ENCODE measurements around the gene NRXN3.

Gene NRXN3

GRCh38 chr14:78242086-78242485 lies 71.9 kb downstream of the NRXN3 start:
- no peak for DNase-seq (ENCODE audit: low read depth)

- DNase-seq (ENCODE audit: low read depth), result no peak
Measured at GRCh38 chr14:78243187-78243586, 73.0 kb downstream of the NRXN3 start.

GRCh38 chr14:78245238-78245637 lies 75.1 kb downstream of the NRXN3 start:
- no peak for DNase-seq (ENCODE audit: low read depth)

- no peak for DNase-seq (ENCODE audit: low read depth)
Measured at GRCh38 chr14:78248501-78249090, 78.4 kb downstream of the NRXN3 start.

- no peak for DNase-seq (ENCODE audit: low read depth)
Measured at GRCh38 chr14:78251308-78251707, 81.1 kb downstream of the NRXN3 start.

- no peak for DNase-seq (ENCODE audit: low read depth)
Measured at GRCh38 chr14:78253986-78254385, 83.8 kb downstream of the NRXN3 start.

- DNase-seq (ENCODE audit: low read depth), result peak; percentile 5
Measured at GRCh38 chr14:78254911-78255461, 84.8 kb downstream of the NRXN3 start.

GRCh38 chr14:78259831-78260230 lies 89.7 kb downstream of the NRXN3 start:
- no peak for DNase-seq (ENCODE audit: low read depth)

- DNase-seq (ENCODE audit: low read depth), result no peak
Measured at GRCh38 chr14:78278464-78279250, 108.5 kb downstream of the NRXN3 start.

- no peak for DNase-seq (ENCODE audit: low read depth)
Measured at GRCh38 chr14:78282437-78282836, 112.3 kb downstream of the NRXN3 start.

GRCh38 chr14:78286210-78286609 lies 116.0 kb downstream of the NRXN3 start:
- DNase-seq (ENCODE audit: low read depth), result no peak

GRCh38 chr14:78292003-78292402 lies 121.8 kb downstream of the NRXN3 start:
- DNase-seq (ENCODE audit: low read depth), result no peak

- DNase-seq (ENCODE audit: low read depth), result no peak
Measured at GRCh38 chr14:78297858-78298257, 127.7 kb downstream of the NRXN3 start.

- no peak for DNase-seq (ENCODE audit: low read depth)
Measured at GRCh38 chr14:78298298-78298697, 128.1 kb downstream of the NRXN3 start.

- no peak for DNase-seq (ENCODE audit: low read depth)
Measured at GRCh38 chr14:78302841-78303240, 132.7 kb downstream of the NRXN3 start.

GRCh38 chr14:78307671-78308070 lies 137.5 kb downstream of the NRXN3 start:
- DNase-seq (ENCODE audit: low read depth), result no peak

- DNase-seq (ENCODE audit: low read depth), result no peak
Measured at GRCh38 chr14:78308079-78308478, 137.9 kb downstream of the NRXN3 start.

- DNase-seq (ENCODE audit: low read depth), result no peak
Measured at GRCh38 chr14:78310272-78310671, 140.1 kb downstream of the NRXN3 start.

GRCh38 chr14:78313499-78313898 lies 143.3 kb downstream of the NRXN3 start:
- no peak for DNase-seq (ENCODE audit: low read depth)

GRCh38 chr14:78314484-78314883 lies 144.3 kb downstream of the NRXN3 start:
- no peak for DNase-seq (ENCODE audit: low read depth)

GRCh38 chr14:78316052-78316451 lies 145.9 kb downstream of the NRXN3 start:
- no peak for DNase-seq (ENCODE audit: low read depth)

- no peak for DNase-seq (ENCODE audit: low read depth)
Measured at GRCh38 chr14:78316786-78317185, 146.6 kb downstream of the NRXN3 start.

GRCh38 chr14:78319406-78319805 lies 149.2 kb downstream of the NRXN3 start:
- DNase-seq (ENCODE audit: low read depth), result no peak

All from stimulated activated CD8-positive, alpha-beta memory T cell treated with anti-CD3 and anti-CD28 coated beads, Interleukin-4, amount 100 ng/mL, for 24 hours (primary cell).